BJ (cell line): ENCODE measurements around the gene POMGNT2. TPM values are rescaled to one million over a fixed set of nuclear protein-coding genes. Genes with fewer than 3 reads are reported as not detected.

Source experiments
- CTCF ChIA-PET: fragments of 350-600 bp; formaldehyde crosslinking; extraction: SDS; loops from one replicate; lab custom pipeline; 2021; ENCODE audit warnings: antibody characterized with exemption, inconsistent platforms; lab: Yijun Ruan, JAX
- POLR2A ChIA-PET: fragments of 300-600 bp; sonication (Branson Sonifier 250); formaldehyde crosslinking; extraction: SDS; loops from one replicate; lab custom pipeline; 2021; ENCODE audit warnings: antibody characterized with exemption; lab: Charles Lee
- DNase-seq: peaks from one replicate; pipeline ENCODE4 v3.0.0-alpha.2; 2011; ENCODE audit warnings: low read depth
- H3K27me3 ChIP-seq: 2 replicates; pipeline ENCODE4 v1.6.0; 2011; ENCODE audit warnings: low read length; ENCODE audit not compliant: control insufficient read depth, insufficient read depth
- H3K36me3 ChIP-seq: 2 replicates; pipeline ENCODE4 v1.5.1; 2011; ENCODE audit warnings: low read length; ENCODE audit not compliant: control insufficient read depth, insufficient read depth
- H3K4me3 ChIP-seq: 2 replicates; pipeline ENCODE4 v1.5.1; 2011; ENCODE audit warnings: low read depth, mild to moderate bottlenecking, control low read depth, low read length
- CTCF ChIP-seq: IDR thresholded peaks from 2 replicates; pipeline ENCODE4 v1.5.1; 2011; ENCODE audit warnings: low read depth, mild to moderate bottlenecking, control low read depth, inconsistent platforms, low read length, moderate library complexity; ENCODE audit not compliant: insufficient read depth
- polyA plus RNA-seq: library from polyadenylated mRNA; depleted of rRNA; stranded (reverse); fragments of >200 nt; gene quantifications from 2 replicates; pipeline ENCODE4 v1.2.3, GENCODE V29; 2011

The POMGNT2 gene
- polyA plus RNA-seq, 1 experiment = 20.0 TPM

DNA sequence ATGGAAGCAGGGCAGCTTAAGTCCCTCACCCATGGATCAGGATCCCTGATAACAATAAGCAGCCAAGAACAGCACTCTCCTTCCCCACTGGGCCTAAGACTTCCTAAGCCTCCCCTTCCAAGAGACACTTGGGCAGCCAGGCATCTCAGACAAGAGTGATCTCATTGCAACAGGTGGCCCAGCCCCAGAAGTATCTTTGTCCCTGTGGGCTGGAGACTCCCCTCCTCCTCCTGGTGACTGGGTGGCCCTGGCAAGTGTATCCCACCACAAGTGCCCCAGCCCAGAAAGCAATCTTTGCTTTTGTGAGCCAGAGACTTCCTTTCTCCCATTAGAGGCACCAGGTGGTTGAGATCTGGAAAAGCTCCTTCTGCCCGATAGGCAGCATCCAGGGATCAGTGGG lies 40.7 kb upstream of the POMGNT2 start:
- peaks cover 3% of the 10 kb centered on the region for H3K27me3 ChIP-seq
- no peak for TF ChIP-seq CTCF
- no peaks in the 10 kb centered on the region for H3K36me3 ChIP-seq
- H3K4me3 ChIP-seq = no peak overlapping the region
- DNase-seq = no peak
- CTCF ChIA-PET = no interaction called here
- POLR2A ChIA-PET = no interaction called here

- no peak overlapping the region for H3K4me3 ChIP-seq
- DNase-seq = no peak
- CTCF ChIA-PET = no interaction called here
- TF ChIP-seq CTCF = no peak
- no peaks in the 10 kb centered on the region for H3K27me3 ChIP-seq
- POLR2A ChIA-PET = no interaction called here
- H3K36me3 ChIP-seq = no peaks in the 10 kb centered on the region
Measured at GRCh38 chr3:43144761-43145490, 39.0 kb upstream of the POMGNT2 start.

DNA sequence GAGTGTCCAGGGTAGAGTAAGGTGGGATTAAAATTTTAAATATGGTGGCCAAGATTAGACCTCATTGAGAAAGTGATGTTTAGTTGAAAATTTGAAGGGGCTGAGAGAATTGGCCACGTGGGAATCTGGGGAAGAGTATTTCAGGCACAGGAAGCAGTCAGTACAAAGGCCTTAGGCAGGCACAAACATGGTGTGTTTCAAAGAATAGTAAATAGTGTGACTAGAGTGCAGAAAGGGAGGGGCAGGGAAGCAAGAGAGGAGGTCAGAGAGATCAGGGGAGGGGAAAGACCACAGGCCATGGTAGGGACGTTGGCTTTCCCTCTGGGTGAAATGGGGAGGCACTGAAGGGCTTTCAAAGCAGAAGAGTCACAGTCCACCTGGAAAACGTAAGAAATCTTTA lies 36.6 kb upstream of the POMGNT2 start:
- Histone ChIP-seq H3K4me3 (no peak overlapping the region), H3K27me3 (peaks cover 1% of the 10 kb centered on the region; the same call in 1 of the 2 replicates), H3K36me3 (no peaks in the 10 kb centered on the region)
- CTCF ChIA-PET = interaction anchor here (0.6 to 1.7 kb wide), 3 partner anchors 181 to 941 kb away, joined by 3 to 7 read pairs (median 4); no protein-coding TSS in a partner anchor
- TF ChIP-seq CTCF = no peak
- no peak for DNase-seq
- POLR2A ChIA-PET = no interaction called here

GRCh38 chr3:43138488-43139231 lies 32.8 kb upstream of the POMGNT2 start:
- CTCF ChIA-PET = interaction anchor here (1.1 kb wide), 1 partner anchor 14 kb away, joined by 3 read pairs; no protein-coding TSS in a partner anchor
- H3K4me3 ChIP-seq = no peak overlapping the region
- POLR2A ChIA-PET = no interaction called here
- peaks cover 3% of the 10 kb centered on the region for H3K27me3 ChIP-seq
- TF ChIP-seq CTCF = no peak
- H3K36me3 ChIP-seq = no peaks in the 10 kb centered on the region
- no peak for DNase-seq
